HepG2 (cell line): Measurements from ENCODE around the gene NMT2. TPM values are rescaled to one million over a fixed set of nuclear protein-coding genes. Genes with fewer than 3 reads are reported as not detected.

Experiments used
- ATAC-seq: fragments of 200-7000 bp; cut with Tn5 transposase; 3 replicates; pipeline ENCODE4 v1.9.1; 2020; ENCODE audit warnings: mild to moderate bottlenecking, moderate library complexity
- BruUV-seq: library from RNA; stranded (reverse); fragments of 400-500 nt; replicated peaks from 2 replicates; lab custom pipeline; 2021; lab: Mats Ljungman, UMichigan
- CTCF ChIA-PET: fragments of 300-600 bp; formaldehyde crosslinking; extraction: SDS; loops from one replicate; lab custom pipeline; 2021; ENCODE audit warnings: low total read pairs, inconsistent platforms, low intra/inter-chr PET ratio; lab: Yijun Ruan, JAX
- POLR2A ChIA-PET: fragments of 350-600 bp; sonication (Branson Sonifier 250); formaldehyde crosslinking; loops from one replicate; lab custom pipeline; 2020; ENCODE audit warnings: antibody characterized with exemption, inconsistent platforms; lab: Yijun Ruan, JAX
- DNase-seq: peaks from one replicate; pipeline ENCODE4 v3.0.0-alpha.2; 2015; ENCODE audit warnings: low spot score
- FAIRE-seq: peaks from 3 replicates; lab custom pipeline; 2011; peaks lifted over from hg19 to GRCh38; lab: Jason Lieb, UNC
- H2AFZ ChIP-seq: one replicate; pipeline ENCODE4 v1.6.1; 2011; ENCODE audit warnings: low read length, inconsistent platforms
- H3K27ac ChIP-seq: fragments of 300-600 bp; 3 replicates; pipeline ENCODE4 v1.8.0; 2011; ENCODE audit warnings: mixed run types, mild to moderate bottlenecking, mixed read lengths, low read length, inconsistent platforms; ENCODE audit not compliant: insufficient read depth; ENCODE audit errors: extremely low read length
- H3K27me3 ChIP-seq, 2 experiments: fragments of 200-600 bp in 1 of 2; 2 replicates in 1 of 2; 3 replicates in 1 of 2; pipeline versions ENCODE4 v1.6.0 to v1.8.0; 2011; ENCODE audit warnings: low read length in 2 of 2, mild to moderate bottlenecking in 2 of 2, moderate library complexity in 2 of 2, inconsistent platforms in 1 of 2; ENCODE audit not compliant: insufficient read depth in 2 of 2, control insufficient read depth in 1 of 2
- H3K36me3 ChIP-seq, 2 experiments: fragments of 200-600 bp in 1 of 2; replicated peaks in 1 of 2; 2 replicates in 1 of 2; 3 replicates in 1 of 2; pipeline versions ENCODE4 v1.5.1 to v1.8.0; 2011; ENCODE audit warnings: low read length in 2 of 2, inconsistent platforms in 1 of 2; ENCODE audit not compliant: insufficient read depth in 2 of 2, control insufficient read depth in 1 of 2
- H3K4me1 ChIP-seq: 2 replicates; pipeline ENCODE4 v1.5.1; 2012; ENCODE audit warnings: low read length, inconsistent platforms; ENCODE audit not compliant: insufficient read depth
- H3K4me2 ChIP-seq: 2 replicates; pipeline ENCODE4 v1.6.0; 2011; ENCODE audit warnings: low read depth, low read length, inconsistent platforms
- H3K4me3 ChIP-seq, 3 experiments: fragments of 200-600 bp in 1 of 3; sonication (generic), shearing (Covaris generic) in 1 of 3; replicated peaks in 1 of 3; 2 replicates each; pipeline ENCODE4 v1.5.1; 2011 to 2016; ENCODE audit warnings: low read length in 3 of 3, inconsistent platforms in 2 of 3, low read depth in 2 of 3, mild to moderate bottlenecking in 2 of 3, control low read depth in 1 of 3, mixed read lengths in 1 of 3; ENCODE audit not compliant: insufficient read depth in 1 of 3
- H3K79me2 ChIP-seq: one replicate; pipeline ENCODE4 v1.6.1; 2011; ENCODE audit warnings: low read length, inconsistent platforms; ENCODE audit not compliant: insufficient read depth
- H3K9ac ChIP-seq: 2 replicates; pipeline ENCODE4 v1.6.0; 2011; ENCODE audit warnings: mild to moderate bottlenecking, low read depth, low read length, inconsistent platforms; ENCODE audit not compliant: insufficient read depth
- H3K9me3 ChIP-seq: 2 replicates; pipeline ENCODE4 v1.5.1; 2012; ENCODE audit warnings: mild to moderate bottlenecking, low read length
- H4K20me1 ChIP-seq: 2 replicates; pipeline ENCODE4 v1.6.0; 2011; ENCODE audit warnings: inconsistent platforms, mild to moderate bottlenecking, low read length, moderate library complexity; ENCODE audit not compliant: insufficient read depth
- DDIT3 ChIP-seq: sonication (generic); formaldehyde crosslinking; IDR thresholded peaks from 2 replicates; pipeline ENCODE4 v1.4.0; 2020; ENCODE audit warnings: mild to moderate bottlenecking, missing genetic modification reagents
- GATAD1 ChIP-seq: IDR thresholded peaks from 2 replicates; pipeline ENCODE4 v1.6.1; 2016; ENCODE audit warnings: missing genetic modification reagents, missing compliant biosample characterization
- HNRNPK ChIP-seq: fragments of 200-400 bp; formaldehyde crosslinking; IDR thresholded peaks from 2 replicates; pipeline ENCODE4 v1.6.1; 2018; ENCODE audit warnings: low read length, low read depth, moderate library complexity, mild to moderate bottlenecking; ENCODE audit not compliant: poor library complexity, severe bottlenecking
- IKZF4 ChIP-seq: sonication (generic); formaldehyde crosslinking; IDR thresholded peaks from 2 replicates; pipeline ENCODE4 v1.5.1; 2020; ENCODE audit warnings: borderline replicate concordance, mild to moderate bottlenecking, low read depth, missing genetic modification reagents; ENCODE audit errors: not compliant biosample characterization
- MYC ChIP-seq: sonication (generic); formaldehyde crosslinking; IDR thresholded peaks from 2 replicates; pipeline ENCODE4 v1.9.0; 2021; ENCODE audit warnings: missing genetic modification reagents, borderline replicate concordance
- NR2C2 ChIP-seq: sonication (generic); formaldehyde crosslinking; IDR thresholded peaks from 2 replicates; pipeline ENCODE4 v1.4.0; 2020; ENCODE audit warnings: missing genetic modification reagents, mild to moderate bottlenecking, moderate library complexity, borderline replicate concordance
- SIX4 ChIP-seq: sonication (generic); formaldehyde crosslinking; IDR thresholded peaks from 2 replicates; pipeline ENCODE4 v1.4.0; 2020; ENCODE audit warnings: missing genetic modification reagents
- TEAD3 ChIP-seq: optimal IDR thresholded peaks from 2 replicates; pipeline ENCODE3; 2016; ENCODE audit warnings: borderline replicate concordance
- ZGPAT ChIP-seq: IDR thresholded peaks from 2 replicates; pipeline ENCODE4 v1.6.1; 2016; ENCODE audit warnings: mild to moderate bottlenecking
- ZKSCAN1 ChIP-seq: fragments of 150-350 bp; IDR thresholded peaks from 2 replicates; pipeline ENCODE4 v1.6.1; 2014; ENCODE audit warnings: low read length
- ZNF224 ChIP-seq: sonication (generic); formaldehyde crosslinking; IDR thresholded peaks from 2 replicates; pipeline ENCODE4 v1.5.0; 2020; ENCODE audit warnings: mild to moderate bottlenecking, missing genetic modification reagents
- ZNF350 ChIP-seq: sonication (generic); formaldehyde crosslinking; IDR thresholded peaks from 2 replicates; pipeline ENCODE4 v1.4.0; 2020; ENCODE audit warnings: mild to moderate bottlenecking, low read depth, missing genetic modification reagents, borderline replicate concordance
- ZNF430 ChIP-seq: sonication (generic); formaldehyde crosslinking; IDR thresholded peaks from 2 replicates; pipeline ENCODE4 v1.9.0; 2021; ENCODE audit warnings: mild to moderate bottlenecking, missing genetic modification reagents
- ZNF589 ChIP-seq: sonication (generic); formaldehyde crosslinking; conservative IDR thresholded peaks from 2 replicates; pipeline ENCODE4 v1.8.0; 2022; ENCODE audit warnings: mild to moderate bottlenecking, moderate library complexity, missing genetic modification reagents
- WGBS: methylation state at CpG from one replicate; pipeline ENCODE4 v1.1.6; 2017; ENCODE audit warnings: low lambda C conversion rate; 5-methylcytosine and 5-hydroxymethylcytosine counted together
- in situ Hi-C: cut with HindIII; loops from 2 replicates; pipeline ENCODE4 v1.10.0; 2017; ENCODE audit warnings: low pct_unique_long_range_greater_than_20kb; ENCODE audit not compliant: extremely low pct_ligation_motif_present
- intact Hi-C: fragments of 100-400 bp; cut with micrococcal nuclease; formaldehyde crosslinking; loops from one replicate; pipeline ENCODE4 v1.10.0; 2022; ENCODE audit not compliant: unreplicated experiment
- polyA plus RNA-seq, 8 experiments: library from polyadenylated mRNA; depleted of rRNA in 3 of 8; stranded (reverse) in 7 of 8; unstranded in 1 of 8; fragments of >200 nt; fragmentation: Illumina TruSeq in 4 of 8; extraction: Trizol in 4 of 8; gene quantifications; 2 replicates each; pipeline versions ENCODE4 v1.2.1 to v1.2.3, GENCODE V29; 2011 to 2016; ENCODE audit warnings: low read depth in 4 of 8, missing spikeins in 1 of 8, mixed read lengths in 1 of 8; ENCODE audit not compliant: insufficient read depth in 1 of 8
- total RNA-seq, 5 experiments: library from RNA; depleted of rRNA; stranded (reverse); fragments of >200 nt; fragmentation: Illumina TruSeq; extraction: Trizol; gene quantifications; 2 replicates each; pipeline ENCODE4 v1.2.3, GENCODE V29; 2016; ENCODE audit warnings: low read depth in 1 of 5

Gene NMT2
- total and polyA plus RNA-seq, 2 of the 13 experiments (the other 11 are each of a cell fraction or from before 2014, with no cell fraction given) = 10.1 to 23.8 TPM

- Histone ChIP-seq H4K20me1 (no peaks in the 10 kb centered on the region), H2AFZ (no peak overlapping the region), H3K4me2 (no peak overlapping the region), H3K36me3 (no peaks in the 10 kb centered on the region), H3K9ac (no peak overlapping the region), H3K4me1 (peaks cover 32% of the 10 kb centered on the region), H3K9me3 (no peaks in the 10 kb centered on the region), H3K4me3 (no peak overlapping the region), H3K27me3 (no peaks in the 10 kb centered on the region), H3K27ac (no peak overlapping the region), H3K79me2 (peaks cover 6% of the 10 kb centered on the region)
- intact Hi-C loops (no loop called here), in situ Hi-C loops (no loop called here)
- BruUV-seq = no TSS peak
- no peak for TF ChIP-seq ZNF430 (CRISPR knock-in tag)
- TF ChIP-seq GATAD1 (CRISPR knock-in tag) = no peak
- no peak for TF ChIP-seq HNRNPK
- no peak for TF ChIP-seq DDIT3 (CRISPR knock-in tag)
- TF ChIP-seq IKZF4 (CRISPR knock-in tag) = no peak
- TF ChIP-seq ZKSCAN1 = no peak
- no peak for TF ChIP-seq SIX4
- no peak for TF ChIP-seq NR2C2 (CRISPR knock-in tag)
- TF ChIP-seq TEAD3 (CRISPR knock-in tag) = no peak
- TF ChIP-seq ZNF589 (CRISPR knock-in tag) = no peak
- no peak for TF ChIP-seq ZGPAT
- no peak for TF ChIP-seq MYC
- TF ChIP-seq ZNF350 (CRISPR knock-in tag) = no peak
- TF ChIP-seq ZNF224 = no peak
- ChIA-PET CTCF (no interaction called here), POLR2A (no interaction called here)
- WGBS = 82% methylated on average over 7 of the region's 7 CpGs
- FAIRE-seq = no peak
- ATAC-seq = no peak
- no peak for DNase-seq
Measured at GRCh38 chr10:15172306-15172840, 3.9 kb upstream of the NMT2 start.
